Vagina (tissue), 2 donors: ENCODE data around the gene SLC19A1. TPM values are rescaled to one million over a fixed set of nuclear protein-coding genes. Genes with fewer than 3 reads are reported as not detected.

ENCODE experiments used
- DNase-seq, 2 donors: peaks; one replicate each; pipeline ENCODE4 v3.0.0-alpha.2; 2017; ENCODE audit errors: extremely low spot score in 2 of 2
- H3K27ac ChIP-seq: fragments of 200-600 bp; sonication (generic); one replicate; pipeline ENCODE4 v1.5.1; 2019
- H3K27me3 ChIP-seq: fragments of 200-600 bp; sonication (generic); one replicate; pipeline ENCODE4 v1.5.1; 2019
- H3K36me3 ChIP-seq, 2 donors: fragments of 200-600 bp; sonication (generic); one replicate each; pipeline ENCODE4 v1.5.1; 2017 to 2019
- H3K4me1 ChIP-seq: fragments of 200-600 bp; sonication (generic); one replicate; pipeline ENCODE4 v1.5.1; 2019
- H3K4me3 ChIP-seq, 2 donors: fragments of 200-600 bp; sonication (generic); 1 replicate in 1 of 2; 2 replicates in 1 of 2; pipeline ENCODE4 v1.5.1; 2016 to 2019
- H3K9me3 ChIP-seq: fragments of 200-600 bp; sonication (generic); one replicate; pipeline ENCODE4 v1.5.1; 2019
- CTCF ChIP-seq, 3 experiments: fragments of 450-650 bp in 2 of 3; fragments of 200-600 bp in 1 of 3; sonication (generic) in 1 of 3; IDR thresholded peaks; one replicate each; pipeline ENCODE4 v1.5.1; 2017 to 2019; ENCODE audit warnings: antibody characterized with exemption in 3 of 3, mild to moderate bottlenecking in 2 of 3, moderate library complexity in 2 of 3
- POLR2A ChIP-seq, 2 donors: fragments of 450-650 bp; IDR thresholded peaks; one replicate each; pipeline ENCODE4 v1.6.1; 2017; ENCODE audit warnings: antibody characterized with exemption in 2 of 2, mild to moderate bottlenecking in 2 of 2, moderate library complexity in 2 of 2
- POLR2AphosphoS5 ChIP-seq, 2 donors: sonication (generic); formaldehyde crosslinking; IDR thresholded peaks; one replicate each; pipeline ENCODE4 v1.9.0; 2017; ENCODE audit warnings: antibody characterized with exemption in 2 of 2, mild to moderate bottlenecking in 2 of 2, low read depth in 1 of 2; ENCODE audit not compliant: insufficient read depth in 1 of 2
- intact Hi-C: fragments of 100-400 bp; cut with DNase I; formaldehyde crosslinking; loops from one replicate; pipeline ENCODE4 v1.15.1; 2023
- total RNA-seq: library from RNA; depleted of rRNA; stranded (reverse); fragments of >200 nt; gene quantifications from one replicate; pipeline ENCODE4 v1.2.3, GENCODE V29; 2016

The SLC19A1 gene
- total RNA-seq, 1 donor from 2014 or later, result 4.9 TPM

GRCh38 chr21:45525910-45526306 lies 16.3 kb downstream of the SLC19A1 start:
- no peaks in the 10 kb centered on the region for H3K4me1 ChIP-seq
- H3K36me3 ChIP-seq, result no peaks in the 10 kb centered on the region
- TF ChIP-seq POLR2AphosphoS5 (IDR thresholded peaks at IDR 0.05; ENCODE audit: insufficient read depth in 1 of 2, low read depth in 1 of 2) (no peak), POLR2A (IDR thresholded peaks at IDR 0.05) (no peak), CTCF (IDR thresholded peaks at IDR 0.05) (no peak)
- H3K27me3 ChIP-seq, result no peaks in the 10 kb centered on the region
- peaks cover under 1% of the 10 kb centered on the region for H3K9me3 ChIP-seq
- intact Hi-C loops, result no loop called here
- H3K4me3 ChIP-seq, result no peak overlapping the region
- H3K27ac ChIP-seq, result no peak overlapping the region
- DNase-seq, result no peak

GRCh38 chr21:45525153-45525909 lies 16.9 kb downstream of the SLC19A1 start:
- DNase-seq, result no peak
- intact Hi-C loops, result no loop called here
- no peaks in the 10 kb centered on the region for H3K36me3 ChIP-seq
- no peak overlapping the region for H3K27ac ChIP-seq
- no peaks in the 10 kb centered on the region for H3K4me1 ChIP-seq
- H3K4me3 ChIP-seq, result no peak overlapping the region
- H3K27me3 ChIP-seq, result no peaks in the 10 kb centered on the region
- TF ChIP-seq POLR2AphosphoS5 (IDR thresholded peaks at IDR 0.05; ENCODE audit: insufficient read depth in 1 of 2, low read depth in 1 of 2), result no peak
- no peak for TF ChIP-seq CTCF (IDR thresholded peaks at IDR 0.05)
- no peak for TF ChIP-seq POLR2A (IDR thresholded peaks at IDR 0.05)
- peaks cover 6% of the 10 kb centered on the region for H3K9me3 ChIP-seq

GRCh38 chr21:45524756-45525152 lies 17.5 kb downstream of the SLC19A1 start:
- no peak overlapping the region for H3K27ac ChIP-seq
- intact Hi-C loops, result no loop called here
- H3K9me3 ChIP-seq, result peaks cover 12% of the 10 kb centered on the region
- H3K36me3 ChIP-seq, result no peaks in the 10 kb centered on the region
- H3K27me3 ChIP-seq, result no peaks in the 10 kb centered on the region
- no peaks in the 10 kb centered on the region for H3K4me1 ChIP-seq
- no peak overlapping the region for H3K4me3 ChIP-seq
- TF ChIP-seq POLR2A (IDR thresholded peaks at IDR 0.05), result no peak
- no peak for TF ChIP-seq POLR2AphosphoS5 (IDR thresholded peaks at IDR 0.05; ENCODE audit: insufficient read depth in 1 of 2, low read depth in 1 of 2)
- TF ChIP-seq CTCF (IDR thresholded peaks at IDR 0.05), result no peak
- no peak for DNase-seq

- Histone ChIP-seq H3K27me3 (no peaks in the 10 kb centered on the region), H3K36me3 (no peaks in the 10 kb centered on the region), H3K27ac (no peak overlapping the region), H3K9me3 (peaks cover 18% of the 10 kb centered on the region), H3K4me3 (no peak overlapping the region), H3K4me1 (no peaks in the 10 kb centered on the region)
- intact Hi-C loops, result no loop called here
- no peak for DNase-seq
- no peak for TF ChIP-seq POLR2A (IDR thresholded peaks at IDR 0.05)
These were observed 18.7 kb downstream of the SLC19A1 start for GRCh38 chr21:45523411-45524101.

GRCh38 chr21:45522986-45523385 lies 19.3 kb downstream of the SLC19A1 start:
- no peaks in the 10 kb centered on the region for H3K36me3 ChIP-seq
- H3K4me3 ChIP-seq, result no peak overlapping the region
- no peak for DNase-seq
- intact Hi-C loops, result no loop called here
- no peak overlapping the region for H3K27ac ChIP-seq
- H3K27me3 ChIP-seq, result no peaks in the 10 kb centered on the region
- no peaks in the 10 kb centered on the region for H3K4me1 ChIP-seq
- TF ChIP-seq POLR2A (IDR thresholded peaks at IDR 0.05), result no peak
- no peak for TF ChIP-seq POLR2AphosphoS5 (IDR thresholded peaks at IDR 0.05; ENCODE audit: insufficient read depth in 1 of 2, low read depth in 1 of 2)
- H3K9me3 ChIP-seq, result peaks cover 22% of the 10 kb centered on the region

GRCh38 chr21:45522381-45522780 lies 19.9 kb downstream of the SLC19A1 start:
- Histone ChIP-seq H3K27me3 (no peaks in the 10 kb centered on the region), H3K9me3 (peaks cover 22% of the 10 kb centered on the region), H3K4me3 (no peak overlapping the region), H3K36me3 (no peaks in the 10 kb centered on the region), H3K4me1 (no peaks in the 10 kb centered on the region), H3K27ac (no peak overlapping the region)
- no peak for DNase-seq
- intact Hi-C loops, result no loop called here
- TF ChIP-seq POLR2A (IDR thresholded peaks at IDR 0.05) (no peak), CTCF (IDR thresholded peaks at IDR 0.05) (no peak), POLR2AphosphoS5 (IDR thresholded peaks at IDR 0.05; ENCODE audit: insufficient read depth in 1 of 2, low read depth in 1 of 2) (no peak)
